Uterus (tissue), 4 donors: ENCODE results near the gene TEK. TPM values are rescaled to one million over a fixed set of nuclear protein-coding genes. Genes with fewer than 3 reads are reported as not detected.

Source experiments
- DNase-seq, 2 donors: peaks; one replicate each; pipeline ENCODE4 v3.0.0-alpha.2; 2019 to 2020
- H3K27ac ChIP-seq, 2 donors: fragments of 200-600 bp; sonication (generic); 1 replicate in 1 of 2; 2 replicates in 1 of 2; pipeline ENCODE4 v1.5.1; 2016 to 2018
- H3K27me3 ChIP-seq, 2 donors: fragments of 200-600 bp; sonication (generic); one replicate each; pipeline ENCODE4 v1.5.1; 2018 to 2019; ENCODE audit warnings: control low read depth in 1 of 2
- H3K36me3 ChIP-seq, 2 donors: fragments of 200-600 bp; sonication (generic); one replicate each; pipeline ENCODE4 v1.5.1; 2019; ENCODE audit warnings: control low read depth in 1 of 2
- H3K4me1 ChIP-seq, 2 donors: fragments of 200-600 bp; sonication (generic); one replicate each; pipeline ENCODE4 v1.5.1; 2018 to 2019; ENCODE audit warnings: control low read depth in 1 of 2
- H3K4me3 ChIP-seq, 2 donors: fragments of 200-600 bp; sonication (generic); 1 replicate in 1 of 2; 2 replicates in 1 of 2; pipeline ENCODE4 v1.5.1; 2018 to 2019; ENCODE audit warnings: mild to moderate bottlenecking in 1 of 2
- H3K9me3 ChIP-seq, 2 donors: fragments of 200-600 bp; sonication (generic); one replicate each; pipeline ENCODE4 v1.5.1; 2019; ENCODE audit warnings: control low read depth in 1 of 2
- POLR2A ChIP-seq, 2 donors: fragments of 450-650 bp; IDR thresholded peaks; one replicate each; pipeline ENCODE4 v1.6.1; 2016; ENCODE audit warnings: antibody characterized with exemption in 2 of 2, mild to moderate bottlenecking in 1 of 2, moderate library complexity in 1 of 2
- intact Hi-C: fragments of 100-400 bp; cut with DNase I; formaldehyde crosslinking; loops from one replicate; pipeline ENCODE4 v1.15.1; 2023; ENCODE audit warnings: low total_unique reads
- total RNA-seq, 4 donors: library from RNA; depleted of rRNA in 3 of 4; stranded (reverse); fragments of >200 nt in 3 of 4; gene quantifications; one replicate each; pipeline versions ENCODE4 v1.1.0 to v1.2.4, GENCODE V29; 2014 to 2023
- TF ChIP-seq, protein P1 (sequence below), 4 experiments: fragments of 200-600 bp in 2 of 4; fragments of 450-650 bp in 2 of 4; sonication (generic) in 2 of 4; IDR thresholded peaks; one replicate each; pipeline ENCODE4 v1.5.1; 2016 to 2019; ENCODE audit warnings: antibody characterized with exemption in 4 of 4, mild to moderate bottlenecking in 2 of 4, moderate library complexity in 1 of 4
- donor health status: DM: yes; HTN: yes; CAD: no.

The TEK gene
- total RNA-seq, 4 donors from 2014 or later, result 13.5 to 61.3 (median 34.2) TPM

DNA sequence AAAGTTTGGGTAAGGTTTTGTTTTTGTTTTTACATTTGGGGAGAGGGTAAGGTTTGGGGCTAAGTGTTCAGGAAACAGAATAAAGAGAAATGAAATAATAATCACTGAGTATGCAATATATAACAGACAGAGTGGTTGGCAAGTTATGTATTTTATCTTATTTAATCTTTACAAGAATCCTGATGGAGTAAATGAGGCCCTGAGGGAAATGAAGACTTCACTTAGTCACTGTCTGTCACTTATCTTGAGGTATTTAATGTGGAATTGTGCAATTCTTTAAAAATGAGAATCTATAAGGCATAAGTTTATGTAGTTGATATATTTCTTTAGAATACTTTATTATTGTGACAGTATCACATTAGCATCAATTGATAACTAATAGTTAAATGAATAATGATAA lies 48.1 kb downstream of the TEK start:
- no peaks in the 10 kb centered on the region for H3K9me3 ChIP-seq

DNA sequence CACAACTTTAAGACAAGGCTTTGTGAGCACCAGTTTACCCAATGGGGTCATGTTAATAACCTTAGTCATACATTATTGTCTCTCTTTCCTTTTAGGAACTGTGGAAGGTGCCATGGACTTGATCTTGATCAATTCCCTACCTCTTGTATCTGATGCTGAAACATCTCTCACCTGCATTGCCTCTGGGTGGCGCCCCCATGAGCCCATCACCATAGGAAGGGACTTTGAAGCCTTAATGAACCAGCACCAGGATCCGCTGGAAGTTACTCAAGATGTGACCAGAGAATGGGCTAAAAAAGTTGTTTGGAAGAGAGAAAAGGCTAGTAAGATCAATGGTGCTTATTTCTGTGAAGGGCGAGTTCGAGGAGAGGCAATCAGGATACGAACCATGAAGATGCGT lies 48.7 kb downstream of the TEK start:
- TF ChIP-seq POLR2A (IDR thresholded peaks at IDR 0.05), result no peak
- TF ChIP-seq, protein P1, sequence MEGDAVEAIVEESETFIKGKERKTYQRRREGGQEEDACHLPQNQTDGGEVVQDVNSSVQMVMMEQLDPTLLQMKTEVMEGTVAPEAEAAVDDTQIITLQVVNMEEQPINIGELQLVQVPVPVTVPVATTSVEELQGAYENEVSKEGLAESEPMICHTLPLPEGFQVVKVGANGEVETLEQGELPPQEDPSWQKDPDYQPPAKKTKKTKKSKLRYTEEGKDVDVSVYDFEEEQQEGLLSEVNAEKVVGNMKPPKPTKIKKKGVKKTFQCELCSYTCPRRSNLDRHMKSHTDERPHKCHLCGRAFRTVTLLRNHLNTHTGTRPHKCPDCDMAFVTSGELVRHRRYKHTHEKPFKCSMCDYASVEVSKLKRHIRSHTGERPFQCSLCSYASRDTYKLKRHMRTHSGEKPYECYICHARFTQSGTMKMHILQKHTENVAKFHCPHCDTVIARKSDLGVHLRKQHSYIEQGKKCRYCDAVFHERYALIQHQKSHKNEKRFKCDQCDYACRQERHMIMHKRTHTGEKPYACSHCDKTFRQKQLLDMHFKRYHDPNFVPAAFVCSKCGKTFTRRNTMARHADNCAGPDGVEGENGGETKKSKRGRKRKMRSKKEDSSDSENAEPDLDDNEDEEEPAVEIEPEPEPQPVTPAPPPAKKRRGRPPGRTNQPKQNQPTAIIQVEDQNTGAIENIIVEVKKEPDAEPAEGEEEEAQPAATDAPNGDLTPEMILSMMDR (IDR thresholded peaks at IDR 0.05), result no peak
- H3K9me3 ChIP-seq, result no peaks in the 10 kb centered on the region
- no peaks in the 10 kb centered on the region for H3K27me3 ChIP-seq
- no peak overlapping the region for H3K4me3 ChIP-seq
- no peaks in the 10 kb centered on the region for H3K36me3 ChIP-seq
- intact Hi-C loops, result no loop called here
- DNase-seq, result no peak
- no peak overlapping the region for H3K27ac ChIP-seq
- H3K4me1 ChIP-seq, result no peaks in the 10 kb centered on the region

More for the DNA sequence above, 48.1 kb downstream of the TEK start:
- Histone ChIP-seq H3K4me1 (no peaks in the 10 kb centered on the region), H3K36me3 (no peaks in the 10 kb centered on the region), H3K4me3 (no peak overlapping the region), H3K27me3 (no peaks in the 10 kb centered on the region), H3K27ac (no peak overlapping the region)
- no peak for DNase-seq
- intact Hi-C loops, result no loop called here
- TF ChIP-seq POLR2A (IDR thresholded peaks at IDR 0.05), result no peak
- TF ChIP-seq, protein P1 (IDR thresholded peaks at IDR 0.05), result no peak

DNA sequence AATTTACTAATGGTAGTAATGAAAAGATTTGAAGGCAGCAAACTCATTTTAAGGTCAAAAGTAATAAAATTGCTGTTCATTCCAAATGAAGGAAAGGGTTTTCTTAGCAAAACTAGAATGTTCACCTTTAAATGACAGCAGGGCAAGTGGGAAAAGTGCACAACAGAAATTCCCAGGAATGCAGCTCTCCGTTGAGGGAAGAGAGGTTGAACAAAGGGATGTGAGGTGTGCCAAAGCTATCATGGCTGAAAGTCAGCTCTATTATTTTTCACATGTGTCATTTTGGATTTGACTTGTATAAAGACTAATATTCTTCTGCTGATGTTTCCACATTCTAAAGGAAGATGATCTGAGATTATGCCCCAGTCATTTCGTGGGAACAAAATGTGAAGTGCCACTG lies 51.6 kb downstream of the TEK start:
- Histone ChIP-seq H3K36me3 (no peaks in the 10 kb centered on the region), H3K4me1 (no peaks in the 10 kb centered on the region), H3K27ac (no peak overlapping the region), H3K4me3 (no peak overlapping the region), H3K9me3 (no peaks in the 10 kb centered on the region), H3K27me3 (no peaks in the 10 kb centered on the region)
- no peak for TF ChIP-seq POLR2A (IDR thresholded peaks at IDR 0.05)
- TF ChIP-seq, protein P1 (IDR thresholded peaks at IDR 0.05), result no peak
- intact Hi-C loops, result no loop called here
- DNase-seq, result no peak

DNA sequence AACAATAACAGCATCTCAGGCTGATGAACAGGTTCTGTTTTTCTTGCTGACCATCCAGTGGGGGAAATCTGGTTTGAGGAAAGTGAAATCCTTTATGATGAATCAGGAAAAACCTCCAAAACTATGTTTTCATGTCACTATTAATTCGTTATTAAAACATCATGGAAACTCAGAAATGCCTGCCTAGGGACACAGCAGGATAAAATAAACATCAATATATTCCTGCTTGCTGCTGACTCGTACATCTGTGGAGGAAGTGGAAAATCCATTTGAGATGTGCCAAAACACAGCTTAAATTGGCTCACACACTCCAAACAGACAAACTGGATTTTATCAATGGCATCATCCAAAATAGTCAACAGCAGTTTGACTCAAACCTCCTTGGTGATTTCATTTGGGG lies 53.0 kb downstream of the TEK start:
- TF ChIP-seq POLR2A (IDR thresholded peaks at IDR 0.05), result no peak
- TF ChIP-seq, protein P1 (IDR thresholded peaks at IDR 0.05), result no peak
- Histone ChIP-seq H3K9me3 (no peaks in the 10 kb centered on the region), H3K27ac (no peak overlapping the region), H3K4me3 (no peak overlapping the region), H3K36me3 (no peaks in the 10 kb centered on the region), H3K4me1 (no peaks in the 10 kb centered on the region), H3K27me3 (no peaks in the 10 kb centered on the region)
- intact Hi-C loops, result no loop called here
- no peak for DNase-seq

DNA sequence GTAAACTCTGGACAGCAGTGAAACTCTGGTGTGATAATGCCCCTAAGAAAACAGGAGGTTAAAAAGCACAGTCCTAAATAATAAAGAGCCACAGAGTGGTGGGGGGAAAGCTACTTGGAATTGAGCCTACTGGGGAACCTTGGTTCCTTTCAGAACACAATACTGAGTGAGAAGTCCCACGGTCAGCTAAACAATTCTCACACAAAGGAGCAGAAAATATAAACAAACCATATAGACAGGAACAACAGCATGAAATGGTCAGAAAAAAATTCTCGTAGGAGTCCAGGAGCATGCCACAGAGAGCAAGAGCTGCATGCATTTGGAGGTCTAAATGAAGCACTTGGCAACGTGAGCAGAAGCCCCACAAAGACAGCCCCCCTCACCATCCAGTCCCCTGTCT lies 56.0 kb downstream of the TEK start:
- TF ChIP-seq, protein P1 (IDR thresholded peaks at IDR 0.05), result no peak
- TF ChIP-seq POLR2A (IDR thresholded peaks at IDR 0.05), result no peak
- H3K36me3 ChIP-seq, result no peaks in the 10 kb centered on the region
- H3K27me3 ChIP-seq, result no peaks in the 10 kb centered on the region
- intact Hi-C loops, result no loop called here
- H3K4me3 ChIP-seq, result no peak overlapping the region
- no peak for DNase-seq
- no peaks in the 10 kb centered on the region for H3K9me3 ChIP-seq
- H3K27ac ChIP-seq, result no peak overlapping the region
- H3K4me1 ChIP-seq, result no peaks in the 10 kb centered on the region
